Liver (tissue), 9 donors: ENCODE data around the gene TMEM178B. TPM values are rescaled to one million over a fixed set of nuclear protein-coding genes. Genes with fewer than 3 reads are reported as not detected.

ENCODE experiments used
- DNase-seq: peaks from one replicate; pipeline ENCODE4 v3.0.0-alpha.2; 2017; ENCODE audit warnings: low spot score
- H3K27ac ChIP-seq, 2 donors: one replicate each; pipeline ENCODE4 v1.7.0; 2013; ENCODE audit warnings: inconsistent platforms in 2 of 2, low read length in 2 of 2, control low read depth in 1 of 2, low read depth in 1 of 2, mild to moderate bottlenecking in 1 of 2
- H3K27me3 ChIP-seq, 4 donors: one replicate each; pipeline versions ENCODE4 v1.6.1 to v1.7.0; 2013; ENCODE audit warnings: low read length in 3 of 4, inconsistent platforms in 1 of 4, mild to moderate bottlenecking in 1 of 4, moderate library complexity in 1 of 4; ENCODE audit not compliant: control insufficient read depth in 4 of 4, insufficient read depth in 4 of 4
- H3K36me3 ChIP-seq, 4 donors: one replicate each; pipeline versions ENCODE4 v1.6.1 to v1.7.0; 2013; ENCODE audit warnings: low read length in 3 of 4, mild to moderate bottlenecking in 3 of 4, low read depth in 1 of 4, moderate library complexity in 1 of 4; ENCODE audit not compliant: control insufficient read depth in 4 of 4, insufficient read depth in 3 of 4
- H3K4me1 ChIP-seq, 4 donors: one replicate each; pipeline versions ENCODE4 v1.6.1 to v1.7.0; 2013; ENCODE audit warnings: low read length in 3 of 4, mild to moderate bottlenecking in 3 of 4, moderate library complexity in 1 of 4; ENCODE audit not compliant: control insufficient read depth in 4 of 4, insufficient read depth in 4 of 4
- H3K4me3 ChIP-seq, 3 donors: one replicate each; pipeline versions ENCODE4 v1.6.1 to v1.7.0; 2013; ENCODE audit warnings: low read length in 3 of 3, control low read depth in 1 of 3, low read depth in 1 of 3, mild to moderate bottlenecking in 1 of 3
- H3K9ac ChIP-seq, 2 donors: one replicate each; pipeline ENCODE4 v1.7.0; 2013; ENCODE audit warnings: low read length in 2 of 2, mild to moderate bottlenecking in 2 of 2, moderate library complexity in 2 of 2, control low read depth in 1 of 2, low read depth in 1 of 2
- H3K9me3 ChIP-seq, 4 donors: one replicate each; pipeline versions ENCODE4 v1.6.1 to v1.7.0; 2013; ENCODE audit warnings: low read length in 3 of 4; ENCODE audit not compliant: control insufficient read depth in 4 of 4
- EGR1 ChIP-seq, 2 donors: IDR thresholded peaks; 2 replicates each; pipeline ENCODE4 v1.6.1; 2016 to 2018; ENCODE audit warnings: antibody characterized with exemption in 2 of 2, low read depth in 2 of 2
- FOXA1 ChIP-seq: IDR thresholded peaks from 2 replicates; pipeline ENCODE4 v1.6.1; 2016; ENCODE audit warnings: antibody characterized with exemption
- FOXA2 ChIP-seq: IDR thresholded peaks from 2 replicates; pipeline ENCODE4 v1.6.1; 2016; ENCODE audit warnings: antibody characterized with exemption
- GABPA ChIP-seq, 2 donors: IDR thresholded peaks in 1 of 2; conservative IDR thresholded peaks in 1 of 2; 2 replicates each; pipeline ENCODE4 v1.6.1; 2016; ENCODE audit warnings: antibody characterized with exemption in 2 of 2, mild to moderate bottlenecking in 1 of 2, moderate library complexity in 1 of 2
- HNF4A ChIP-seq, 2 donors: conservative IDR thresholded peaks; 2 replicates each; pipeline ENCODE4 v1.6.1; 2016; ENCODE audit warnings: antibody characterized with exemption in 2 of 2, mild to moderate bottlenecking in 2 of 2
- HNF4G ChIP-seq: IDR thresholded peaks from 2 replicates; pipeline ENCODE4 v1.6.1; 2016; ENCODE audit warnings: antibody characterized with exemption
- JUND ChIP-seq, 2 donors: IDR thresholded peaks; 2 replicates each; pipeline ENCODE4 v1.6.1; 2016; ENCODE audit warnings: antibody characterized with exemption in 2 of 2
- NR2F2 ChIP-seq: IDR thresholded peaks from 2 replicates; pipeline ENCODE4 v1.6.1; 2016; ENCODE audit warnings: antibody characterized with exemption
- RAD21 ChIP-seq, 2 donors: IDR thresholded peaks; 2 replicates each; pipeline ENCODE4 v1.6.1; 2016; ENCODE audit warnings: antibody characterized with exemption in 2 of 2, mild to moderate bottlenecking in 2 of 2
- RXRA ChIP-seq, 2 donors: IDR thresholded peaks; 2 replicates each; pipeline ENCODE4 v1.6.1; 2017 to 2018; ENCODE audit warnings: antibody characterized with exemption in 2 of 2, mild to moderate bottlenecking in 1 of 2
- SP1 ChIP-seq: IDR thresholded peaks from 2 replicates; pipeline ENCODE4 v1.6.1; 2018; ENCODE audit warnings: antibody characterized with exemption, mild to moderate bottlenecking
- TAF1 ChIP-seq: conservative IDR thresholded peaks from 2 replicates; pipeline ENCODE4 v1.6.1; 2016; ENCODE audit warnings: antibody characterized with exemption, mild to moderate bottlenecking
- YY1 ChIP-seq: IDR thresholded peaks from 2 replicates; pipeline ENCODE4 v1.6.1; 2016; ENCODE audit warnings: antibody characterized with exemption, mild to moderate bottlenecking
- WGBS: extraction: QIAGEN DNeasy Blood & Tissue Kit; methylation state at CpG from one replicate; pipeline ENCODE4 v1.1.7; 2013; 5-methylcytosine and 5-hydroxymethylcytosine counted together
- polyA plus RNA-seq, 2 donors: library from polyadenylated mRNA; stranded (reverse) in 1 of 2; unstranded in 1 of 2; fragments of 200-250 nt in 1 of 2; fragments of >200 nt in 1 of 2; fragmentation: Nextera tagmentation in 1 of 2; extraction: Ambion mirVana in 1 of 2; gene quantifications; one replicate each; pipeline versions ENCODE4 v1.2.1 to v1.2.3, GENCODE V29; 2013 to 2015
- total RNA-seq, 2 donors: library from RNA; depleted of rRNA; stranded (reverse); fragments of >200 nt; gene quantifications; one replicate each; pipeline ENCODE4 v1.2.3, GENCODE V29; 2014
- TF ChIP-seq, protein P1 (sequence below): fragments of 150-350 bp; IDR thresholded peaks from 2 replicates; pipeline ENCODE4 v1.5.1; 2017; ENCODE audit warnings: improper control_type of control experiment, low read depth, low read length; ENCODE audit not compliant: missing input control
- TF ChIP-seq, protein P2 (sequence below): IDR thresholded peaks from 2 replicates; pipeline ENCODE4 v1.6.1; 2016; ENCODE audit warnings: antibody characterized with exemption
- TF ChIP-seq, protein P3 (sequence below): IDR thresholded peaks from 2 replicates; pipeline ENCODE4 v1.6.1; 2016; ENCODE audit warnings: antibody characterized with exemption
- TF ChIP-seq, protein P4 (sequence below): IDR thresholded peaks from 2 replicates; pipeline ENCODE4 v1.6.1; 2016; ENCODE audit warnings: antibody characterized with exemption
- TF ChIP-seq, protein P5 (sequence below): IDR thresholded peaks from 2 replicates; pipeline ENCODE4 v1.6.1; 2016; ENCODE audit warnings: antibody characterized with exemption, mild to moderate bottlenecking
- donor health status: healthy.
- donor health status: healthy.
- donor health status: healthy.
- donor health status: healthy.
- donor health status: healthy.

Gene TMEM178B
- total and polyA plus RNA-seq, 4 donors = under 0.01 to 0.02 (median under 0.01) TPM; not detected in 1

DNA sequence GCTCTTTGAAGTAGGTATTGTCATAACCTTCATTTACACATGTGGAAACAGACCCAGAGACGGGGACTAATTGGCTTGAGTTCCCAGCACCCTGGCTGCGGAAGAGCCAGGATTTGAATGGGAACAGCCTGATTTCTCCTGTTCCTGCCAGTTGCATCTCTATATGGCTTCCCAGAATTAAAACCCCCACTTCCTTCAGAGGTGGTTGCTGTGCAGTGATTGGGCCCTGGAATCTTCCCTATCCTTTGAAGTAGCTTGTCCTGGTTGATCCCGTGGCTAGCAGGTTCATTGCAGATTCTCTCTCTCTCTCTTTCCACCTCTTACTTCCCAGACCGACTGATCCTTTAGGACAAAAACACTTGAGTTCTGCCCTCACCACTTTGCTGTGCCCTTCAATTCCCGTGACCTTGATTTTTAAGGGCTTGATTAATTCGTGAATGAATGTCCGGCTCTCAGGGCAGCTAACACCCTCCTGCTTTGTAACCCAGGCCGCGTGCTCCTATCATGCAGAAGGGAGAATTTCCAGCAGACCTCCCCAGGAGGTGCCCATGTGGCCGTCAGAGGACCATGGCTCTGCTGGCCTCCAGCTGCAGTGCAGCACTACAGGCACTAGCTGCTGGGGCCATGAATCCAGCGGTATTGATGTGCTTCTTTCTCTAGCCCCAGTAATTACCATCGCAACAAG is 356.7 kb downstream of the TMEM178B start (continued):
- no peak for TF ChIP-seq SP1

DNA sequence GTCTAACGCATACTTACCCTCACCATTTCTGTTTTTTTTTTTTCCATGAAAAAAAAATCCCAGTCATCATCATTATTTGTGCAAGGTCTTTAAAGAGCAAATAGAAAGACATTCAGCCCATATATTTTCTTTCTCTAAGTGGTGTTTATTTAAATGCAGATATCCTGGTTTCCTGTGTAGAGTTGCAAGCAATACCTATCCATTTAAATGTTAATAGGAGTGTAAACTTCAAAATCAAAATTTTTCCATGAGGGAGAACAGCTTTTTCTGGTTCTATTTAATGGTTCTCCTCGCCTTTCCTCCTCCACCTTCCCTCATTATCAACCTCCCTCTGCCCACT is 357.2 kb downstream of the TMEM178B start:
- Histone ChIP-seq H3K27ac (no peak overlapping the region), H3K36me3 (no peaks in the 10 kb centered on the region), H3K4me1 (no peaks in the 10 kb centered on the region), H3K4me3 (no peak overlapping the region), H3K27me3 (peaks cover 0 to 3% (median 0%) of the 10 kb centered on the region in 4 donors), H3K9me3 (peaks cover 0 to 3% (median 3%) of the 10 kb centered on the region in 4 donors), H3K9ac (no peak overlapping the region)
- no peak for DNase-seq
- no peak for TF ChIP-seq SP1
- no peak for TF ChIP-seq NR2F2
- no peak for TF ChIP-seq FOXA2
- TF ChIP-seq YY1 = no peak
- no peak for TF ChIP-seq TAF1
- TF ChIP-seq, protein P1, sequence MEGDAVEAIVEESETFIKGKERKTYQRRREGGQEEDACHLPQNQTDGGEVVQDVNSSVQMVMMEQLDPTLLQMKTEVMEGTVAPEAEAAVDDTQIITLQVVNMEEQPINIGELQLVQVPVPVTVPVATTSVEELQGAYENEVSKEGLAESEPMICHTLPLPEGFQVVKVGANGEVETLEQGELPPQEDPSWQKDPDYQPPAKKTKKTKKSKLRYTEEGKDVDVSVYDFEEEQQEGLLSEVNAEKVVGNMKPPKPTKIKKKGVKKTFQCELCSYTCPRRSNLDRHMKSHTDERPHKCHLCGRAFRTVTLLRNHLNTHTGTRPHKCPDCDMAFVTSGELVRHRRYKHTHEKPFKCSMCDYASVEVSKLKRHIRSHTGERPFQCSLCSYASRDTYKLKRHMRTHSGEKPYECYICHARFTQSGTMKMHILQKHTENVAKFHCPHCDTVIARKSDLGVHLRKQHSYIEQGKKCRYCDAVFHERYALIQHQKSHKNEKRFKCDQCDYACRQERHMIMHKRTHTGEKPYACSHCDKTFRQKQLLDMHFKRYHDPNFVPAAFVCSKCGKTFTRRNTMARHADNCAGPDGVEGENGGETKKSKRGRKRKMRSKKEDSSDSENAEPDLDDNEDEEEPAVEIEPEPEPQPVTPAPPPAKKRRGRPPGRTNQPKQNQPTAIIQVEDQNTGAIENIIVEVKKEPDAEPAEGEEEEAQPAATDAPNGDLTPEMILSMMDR = no peak
- no peak for TF ChIP-seq EGR1 (IDR thresholded peaks at IDR 0.05; ENCODE audit: low read depth in 2 of 2)
- TF ChIP-seq, protein P2, sequence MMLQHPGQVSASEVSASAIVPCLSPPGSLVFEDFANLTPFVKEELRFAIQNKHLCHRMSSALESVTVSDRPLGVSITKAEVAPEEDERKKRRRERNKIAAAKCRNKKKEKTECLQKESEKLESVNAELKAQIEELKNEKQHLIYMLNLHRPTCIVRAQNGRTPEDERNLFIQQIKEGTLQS = no peak
- TF ChIP-seq, protein P3, sequence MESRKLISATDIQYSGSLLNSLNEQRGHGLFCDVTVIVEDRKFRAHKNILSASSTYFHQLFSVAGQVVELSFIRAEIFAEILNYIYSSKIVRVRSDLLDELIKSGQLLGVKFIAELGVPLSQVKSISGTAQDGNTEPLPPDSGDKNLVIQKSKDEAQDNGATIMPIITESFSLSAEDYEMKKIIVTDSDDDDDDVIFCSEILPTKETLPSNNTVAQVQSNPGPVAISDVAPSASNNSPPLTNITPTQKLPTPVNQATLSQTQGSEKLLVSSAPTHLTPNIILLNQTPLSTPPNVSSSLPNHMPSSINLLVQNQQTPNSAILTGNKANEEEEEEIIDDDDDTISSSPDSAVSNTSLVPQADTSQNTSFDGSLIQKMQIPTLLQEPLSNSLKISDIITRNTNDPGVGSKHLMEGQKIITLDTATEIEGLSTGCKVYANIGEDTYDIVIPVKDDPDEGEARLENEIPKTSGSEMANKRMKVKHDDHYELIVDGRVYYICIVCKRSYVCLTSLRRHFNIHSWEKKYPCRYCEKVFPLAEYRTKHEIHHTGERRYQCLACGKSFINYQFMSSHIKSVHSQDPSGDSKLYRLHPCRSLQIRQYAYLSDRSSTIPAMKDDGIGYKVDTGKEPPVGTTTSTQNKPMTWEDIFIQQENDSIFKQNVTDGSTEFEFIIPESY = no peak
- no peak for TF ChIP-seq GABPA (IDR thresholded peaks at IDR 0.05 in 1 of 2, conservative IDR thresholded peaks at IDR 0.05 in 1 of 2)
- TF ChIP-seq HNF4G = no peak
- TF ChIP-seq, protein P4, sequence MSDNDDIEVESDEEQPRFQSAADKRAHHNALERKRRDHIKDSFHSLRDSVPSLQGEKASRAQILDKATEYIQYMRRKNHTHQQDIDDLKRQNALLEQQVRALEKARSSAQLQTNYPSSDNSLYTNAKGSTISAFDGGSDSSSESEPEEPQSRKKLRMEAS = no peak
- no peak for TF ChIP-seq FOXA1
- no peak for TF ChIP-seq RXRA (IDR thresholded peaks at IDR 0.05)
- TF ChIP-seq, protein P5, sequence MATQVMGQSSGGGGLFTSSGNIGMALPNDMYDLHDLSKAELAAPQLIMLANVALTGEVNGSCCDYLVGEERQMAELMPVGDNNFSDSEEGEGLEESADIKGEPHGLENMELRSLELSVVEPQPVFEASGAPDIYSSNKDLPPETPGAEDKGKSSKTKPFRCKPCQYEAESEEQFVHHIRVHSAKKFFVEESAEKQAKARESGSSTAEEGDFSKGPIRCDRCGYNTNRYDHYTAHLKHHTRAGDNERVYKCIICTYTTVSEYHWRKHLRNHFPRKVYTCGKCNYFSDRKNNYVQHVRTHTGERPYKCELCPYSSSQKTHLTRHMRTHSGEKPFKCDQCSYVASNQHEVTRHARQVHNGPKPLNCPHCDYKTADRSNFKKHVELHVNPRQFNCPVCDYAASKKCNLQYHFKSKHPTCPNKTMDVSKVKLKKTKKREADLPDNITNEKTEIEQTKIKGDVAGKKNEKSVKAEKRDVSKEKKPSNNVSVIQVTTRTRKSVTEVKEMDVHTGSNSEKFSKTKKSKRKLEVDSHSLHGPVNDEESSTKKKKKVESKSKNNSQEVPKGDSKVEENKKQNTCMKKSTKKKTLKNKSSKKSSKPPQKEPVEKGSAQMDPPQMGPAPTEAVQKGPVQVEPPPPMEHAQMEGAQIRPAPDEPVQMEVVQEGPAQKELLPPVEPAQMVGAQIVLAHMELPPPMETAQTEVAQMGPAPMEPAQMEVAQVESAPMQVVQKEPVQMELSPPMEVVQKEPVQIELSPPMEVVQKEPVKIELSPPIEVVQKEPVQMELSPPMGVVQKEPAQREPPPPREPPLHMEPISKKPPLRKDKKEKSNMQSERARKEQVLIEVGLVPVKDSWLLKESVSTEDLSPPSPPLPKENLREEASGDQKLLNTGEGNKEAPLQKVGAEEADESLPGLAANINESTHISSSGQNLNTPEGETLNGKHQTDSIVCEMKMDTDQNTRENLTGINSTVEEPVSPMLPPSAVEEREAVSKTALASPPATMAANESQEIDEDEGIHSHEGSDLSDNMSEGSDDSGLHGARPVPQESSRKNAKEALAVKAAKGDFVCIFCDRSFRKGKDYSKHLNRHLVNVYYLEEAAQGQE = no peak
- no peak for TF ChIP-seq HNF4A (conservative IDR thresholded peaks at IDR 0.05)
- TF ChIP-seq JUND (IDR thresholded peaks at IDR 0.05) = no peak
- TF ChIP-seq RAD21 (IDR thresholded peaks at IDR 0.05) = no peak
- 80% methylated on average over 2 of the region's 2 CpGs for WGBS
